Keratinocyte (primary cell): ENCODE data around the gene RTCB.

Experiments used
- CTCF ChIP-seq, 3 experiments: IDR thresholded peaks in 1 of 3; conservative IDR thresholded peaks in 1 of 3; optimal IDR thresholded peaks in 1 of 3; 2 replicates in 2 of 3; 3 replicates in 1 of 3; pipeline versions ENCODE3 to v1.5.1; 2011; ENCODE audit warnings: low read length in 3 of 3, mild to moderate bottlenecking in 3 of 3, moderate library complexity in 2 of 3, control low read depth in 1 of 3, inconsistent platforms in 1 of 3; ENCODE audit not compliant: insufficient read depth in 2 of 3; ENCODE audit errors: extremely low read depth in 1 of 3
- EZH2 ChIP-seq: IDR thresholded peaks from one replicate; pipeline ENCODE4 v1.6.1; 2012; ENCODE audit warnings: inconsistent platforms, mild to moderate bottlenecking, low read length, moderate library complexity

DNA sequence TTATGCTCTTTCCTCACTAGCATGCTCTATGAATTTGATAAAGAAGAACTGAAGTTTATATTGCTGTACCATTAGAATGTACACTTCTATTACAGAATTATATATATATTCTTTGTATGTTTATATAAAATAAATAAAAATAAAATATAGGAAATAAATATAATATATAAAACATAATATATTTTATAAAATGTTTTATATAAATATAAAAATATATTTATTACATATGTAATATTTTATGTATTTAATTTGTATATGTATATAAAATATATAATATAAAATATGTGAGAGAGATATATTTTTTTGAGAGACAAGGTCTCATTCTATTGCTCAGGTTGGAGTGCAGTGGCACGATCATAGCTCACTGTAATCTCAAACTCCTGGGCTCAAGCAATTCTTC is 18.3 kb upstream of the RTCB start:
- TF ChIP-seq CTCF (optimal IDR thresholded peaks at IDR 0.05 in 1 of 3, IDR thresholded peaks at IDR 0.05 in 1 of 3, conservative IDR thresholded peaks at IDR 0.05 in 1 of 3; ENCODE audit: extremely low read depth in 1 of 3, insufficient read depth in 2 of 3, low read length in 3 of 3) (no peak), EZH2 (no peak)
